Small intestine (tissue), 7 donors: ENCODE results near the gene RYR3. TPM values are rescaled to one million over a fixed set of nuclear protein-coding genes. Genes with fewer than 3 reads are reported as not detected.

ENCODE experiments used
- DNase-seq, 2 donors: peaks; one replicate each; pipeline versions ENCODE4 v3.0.0 to v3.0.0-alpha.2; 2013
- FAIRE-seq: peaks from 2 replicates; lab custom pipeline; 2012; peaks lifted over from hg19 to GRCh38; lab: Jason Lieb, UNC
- H3K27ac ChIP-seq, 3 donors: one replicate each; pipeline ENCODE4 v1.5.1; 2013; ENCODE audit warnings: low read length in 2 of 3, mild to moderate bottlenecking in 2 of 3, control low read depth in 1 of 3, inconsistent platforms in 1 of 3, low read depth in 1 of 3, moderate library complexity in 1 of 3
- H3K27me3 ChIP-seq, 3 donors: one replicate each; pipeline ENCODE4 v1.6.1; 2013; ENCODE audit warnings: low read length in 3 of 3, inconsistent platforms in 1 of 3; ENCODE audit not compliant: control insufficient read depth in 3 of 3, insufficient read depth in 3 of 3
- H3K36me3 ChIP-seq, 3 donors: one replicate each; pipeline ENCODE4 v1.6.1; 2013; ENCODE audit warnings: low read length in 3 of 3, inconsistent platforms in 1 of 3, low read depth in 1 of 3, mild to moderate bottlenecking in 1 of 3, moderate library complexity in 1 of 3; ENCODE audit not compliant: control insufficient read depth in 3 of 3, insufficient read depth in 2 of 3
- H3K4me1 ChIP-seq, 3 donors: one replicate each; pipeline ENCODE4 v1.6.1; 2013; ENCODE audit warnings: low read length in 2 of 3, inconsistent platforms in 1 of 3, low read depth in 1 of 3, mild to moderate bottlenecking in 1 of 3, moderate library complexity in 1 of 3; ENCODE audit not compliant: control insufficient read depth in 3 of 3, insufficient read depth in 2 of 3
- H3K4me3 ChIP-seq, 3 donors: one replicate each; pipeline ENCODE4 v1.5.1; 2013; ENCODE audit warnings: low read length in 3 of 3, control low read depth in 1 of 3, inconsistent platforms in 1 of 3, low read depth in 1 of 3, mild to moderate bottlenecking in 1 of 3, moderate library complexity in 1 of 3
- H3K9me3 ChIP-seq, 2 donors: one replicate each; pipeline ENCODE4 v1.6.1; 2013; ENCODE audit warnings: low read depth in 1 of 2, low read length in 1 of 2; ENCODE audit not compliant: control insufficient read depth in 2 of 2, insufficient read depth in 1 of 2
- WGBS, 3 donors: extraction: QIAGEN DNeasy Blood & Tissue Kit; methylation state at CpG; one replicate each; pipeline ENCODE4 v1.1.7; 2013; 5-methylcytosine and 5-hydroxymethylcytosine counted together
- polyA plus RNA-seq, 4 donors: library from polyadenylated mRNA; stranded (reverse) in 3 of 4; unstranded in 1 of 4; fragments of 200-250 nt in 3 of 4; fragments of 120-200 nt in 1 of 4; gene quantifications; one replicate each; pipeline versions ENCODE4 v1.2.1 to v1.2.3, GENCODE V29; 2013
- donor health status: healthy with polysubstance abuse.
- donor health status: control.
- donor health status: control.
- donor health status: Bipolar disorder and iron deficiency.
- donor health status: healthy.

RYR3 gene
- polyA plus RNA-seq, 4 donors = 0.36 to 1.6 TPM; not detected in 2

DNA sequence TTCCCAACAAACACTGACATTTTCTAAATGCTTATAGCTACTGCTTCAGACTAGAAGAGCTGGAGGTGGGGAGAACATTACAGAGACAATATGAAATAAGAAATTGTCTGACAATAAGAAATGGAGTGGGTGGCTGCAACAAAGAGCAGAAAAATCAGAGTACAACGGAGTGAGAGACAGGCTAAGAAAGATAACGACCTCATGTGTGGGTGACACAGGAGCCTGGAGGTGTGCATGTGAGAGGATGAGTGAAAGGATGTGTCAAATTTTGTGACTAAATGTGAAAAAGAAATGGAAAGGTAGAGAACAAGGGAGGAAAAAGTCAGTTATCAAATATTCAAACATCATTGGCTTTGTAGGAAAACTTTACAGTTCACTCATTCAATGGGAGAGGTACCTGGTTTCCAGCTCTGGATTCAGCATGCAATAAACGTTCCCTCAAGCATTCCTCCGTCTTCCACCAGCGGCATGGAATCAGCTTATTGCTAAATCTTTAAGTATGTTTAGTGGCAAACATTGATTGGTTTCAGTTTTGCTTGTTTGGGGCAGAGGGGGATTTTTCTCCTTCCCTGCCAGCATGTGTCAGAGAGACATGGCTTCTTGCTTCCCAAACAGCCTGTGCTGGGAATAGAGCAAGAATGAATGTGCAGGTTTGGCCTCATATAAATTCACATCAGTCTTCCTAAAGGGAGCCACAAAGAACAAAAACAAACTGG is 553.8 kb downstream of the RYR3 start:
- no peak for DNase-seq
- no peak for FAIRE-seq
- H3K4me1 ChIP-seq = no peaks in the 10 kb centered on the region
- 79 to 92% (median 88%) methylated on average over 5 of the region's 5 CpGs for WGBS, 3 donors
- no peak overlapping the region for H3K4me3 ChIP-seq
- no peak overlapping the region for H3K27ac ChIP-seq
- no peaks in the 10 kb centered on the region for H3K27me3 ChIP-seq
- H3K36me3 ChIP-seq = no peaks in the 10 kb centered on the region
- H3K9me3 ChIP-seq = no peaks in the 10 kb centered on the region

- DNase-seq (no peak), FAIRE-seq (no peak)
- Histone ChIP-seq H3K4me3 (no peak overlapping the region), H3K4me1 (no peaks in the 10 kb centered on the region), H3K36me3 (no peaks in the 10 kb centered on the region), H3K9me3 (no peaks in the 10 kb centered on the region), H3K27me3 (no peaks in the 10 kb centered on the region), H3K27ac (no peak overlapping the region)
- WGBS, 3 donors = 85 to 89% (median 88%) methylated on average over 6 of the region's 6 CpGs
Measured at GRCh38 chr15:33865416-33865815, 554.6 kb downstream of the RYR3 start.

GRCh38 chr15:33866101-33866737 is 555.5 kb downstream of the RYR3 start:
- Histone ChIP-seq H3K36me3 (no peaks in the 10 kb centered on the region), H3K4me1 (no peaks in the 10 kb centered on the region), H3K4me3 (no peak overlapping the region), H3K9me3 (no peaks in the 10 kb centered on the region), H3K27me3 (no peaks in the 10 kb centered on the region), H3K27ac (no peak overlapping the region)
- no peak for DNase-seq
- 70 to 80% (median 76%) methylated on average over 3 of the region's 3 CpGs for WGBS, 3 donors
- no peak for FAIRE-seq

- Histone ChIP-seq H3K27me3 (no peaks in the 10 kb centered on the region), H3K4me3 (no peak overlapping the region), H3K9me3 (no peaks in the 10 kb centered on the region), H3K27ac (no peak overlapping the region), H3K36me3 (peaks cover 0 to 2% (median 0%) of the 10 kb centered on the region in 3 donors), H3K4me1 (no peaks in the 10 kb centered on the region)
- FAIRE-seq (no peak), DNase-seq (no peak)
- WGBS, 3 donors = 93 to 98% (median 95%) methylated on average over 2 of the region's 2 CpGs
Measured at GRCh38 chr15:33871980-33872379, 561.2 kb downstream of the RYR3 start.

GRCh38 chr15:33872416-33873106 is 561.8 kb downstream of the RYR3 start:
- Histone ChIP-seq H3K27me3 (no peaks in the 10 kb centered on the region), H3K36me3 (peaks cover 0 to 2% (median 0%) of the 10 kb centered on the region in 3 donors), H3K27ac (no peak overlapping the region), H3K4me3 (no peak overlapping the region), H3K4me1 (no peaks in the 10 kb centered on the region), H3K9me3 (no peaks in the 10 kb centered on the region)
- no peak for FAIRE-seq
- 83 to 92% (median 90%) methylated on average over 13 of the region's 13 CpGs for WGBS, 3 donors
- DNase-seq = no peak

DNA sequence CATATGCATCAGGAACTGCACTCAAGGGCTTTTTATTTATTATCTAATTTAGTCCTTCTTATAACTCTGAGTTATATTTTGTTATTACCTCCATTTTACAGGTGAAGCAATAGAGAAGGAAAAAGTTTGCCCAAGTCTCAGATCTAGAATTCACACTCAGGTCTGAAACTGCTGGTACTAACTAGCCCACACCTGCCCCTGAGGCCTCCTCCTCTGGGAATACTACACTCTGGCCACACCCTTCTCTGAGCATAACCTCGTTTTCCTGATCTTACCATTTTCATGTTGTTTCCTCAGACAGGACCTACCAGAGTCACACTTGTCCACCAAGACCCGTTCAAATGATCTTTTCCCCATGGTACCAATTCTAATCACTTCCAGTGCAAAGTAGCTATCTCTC is 563.4 kb downstream of the RYR3 start:
- 66 to 81% (median 79%) methylated on average over 2 of the region's 2 CpGs for WGBS, 3 donors
- FAIRE-seq (no peak), DNase-seq (no peak)

GRCh38 chr15:33882921-33883320 is 572.2 kb downstream of the RYR3 start:
- Histone ChIP-seq H3K27me3 (no peaks in the 10 kb centered on the region), H3K27ac (no peak overlapping the region), H3K9me3 (no peaks in the 10 kb centered on the region), H3K4me3 (no peak overlapping the region), H3K36me3 (no peaks in the 10 kb centered on the region), H3K4me1 (no peaks in the 10 kb centered on the region)
- FAIRE-seq (no peak), DNase-seq (no peak)
- WGBS, 3 donors = 90 to 99% (median 96%) methylated on average over 2 of the region's 2 CpGs

More for the DNA sequence above, 563.4 kb downstream of the RYR3 start:
- no peaks in the 10 kb centered on the region for H3K9me3 ChIP-seq
- H3K4me1 ChIP-seq = no peaks in the 10 kb centered on the region
- no peaks in the 10 kb centered on the region for H3K27me3 ChIP-seq
- peaks cover 0 to 2% (median 0%) of the 10 kb centered on the region in 3 donors for H3K36me3 ChIP-seq
- no peak overlapping the region for H3K27ac ChIP-seq
- H3K4me3 ChIP-seq = no peak overlapping the region

- no peaks in the 10 kb centered on the region for H3K27me3 ChIP-seq
- no peaks in the 10 kb centered on the region for H3K36me3 ChIP-seq
- no peak overlapping the region for H3K4me3 ChIP-seq
- H3K9me3 ChIP-seq = no peaks in the 10 kb centered on the region
- no peak overlapping the region for H3K27ac ChIP-seq
- DNase-seq (no peak), FAIRE-seq (no peak)
- H3K4me1 ChIP-seq = no peaks in the 10 kb centered on the region
- WGBS, 3 donors = 76 to 84% (median 80%) methylated on average over 2 of the region's 2 CpGs
Measured at GRCh38 chr15:33888176-33888575, 577.4 kb downstream of the RYR3 start.
